IPS-18a (cell line): ENCODE results near the gene PHC2.
A peak's percentile ranks its signal among the peaks of the same experiment; 100 is the strongest.

Experiments used
- H3K27ac ChIP-seq: one replicate; pipeline ENCODE4 v1.5.1; 2013; ENCODE audit warnings: low read length
- H3K27me3 ChIP-seq: one replicate; pipeline ENCODE4 v1.6.1; 2013; ENCODE audit warnings: mild to moderate bottlenecking, low read length; ENCODE audit not compliant: control insufficient read depth, insufficient read depth
- H3K36me3 ChIP-seq: one replicate; pipeline ENCODE4 v1.6.1; 2013; ENCODE audit warnings: low read depth, low read length; ENCODE audit not compliant: control insufficient read depth
- H3K4me1 ChIP-seq: one replicate; pipeline ENCODE4 v1.6.1; 2013; ENCODE audit warnings: low read depth, low read length; ENCODE audit not compliant: control insufficient read depth
- H3K4me3 ChIP-seq: one replicate; pipeline ENCODE4 v1.5.1; 2013; ENCODE audit warnings: low read length
- H3K9ac ChIP-seq: one replicate; pipeline ENCODE4 v1.6.1; 2013; ENCODE audit warnings: mild to moderate bottlenecking, low read length, moderate library complexity
- H3K9me3 ChIP-seq: one replicate; pipeline ENCODE4 v1.6.1; 2013; ENCODE audit warnings: low read depth, low read length; ENCODE audit not compliant: control insufficient read depth

PHC2 gene

GRCh38 chr1:33364565-33364918 is 66.4 kb downstream of the PHC2 start:
- Histone ChIP-seq H3K4me3 (peak overlapping the region; percentile 53), H3K36me3 (no peaks in the 10 kb centered on the region), H3K27ac (peak overlapping the region; percentile 49), H3K4me1 (peaks cover 57% of the 10 kb centered on the region), H3K9ac (peak overlapping the region; percentile 36), H3K27me3 (peaks cover 16% of the 10 kb centered on the region), H3K9me3 (no peaks in the 10 kb centered on the region)

DNA sequence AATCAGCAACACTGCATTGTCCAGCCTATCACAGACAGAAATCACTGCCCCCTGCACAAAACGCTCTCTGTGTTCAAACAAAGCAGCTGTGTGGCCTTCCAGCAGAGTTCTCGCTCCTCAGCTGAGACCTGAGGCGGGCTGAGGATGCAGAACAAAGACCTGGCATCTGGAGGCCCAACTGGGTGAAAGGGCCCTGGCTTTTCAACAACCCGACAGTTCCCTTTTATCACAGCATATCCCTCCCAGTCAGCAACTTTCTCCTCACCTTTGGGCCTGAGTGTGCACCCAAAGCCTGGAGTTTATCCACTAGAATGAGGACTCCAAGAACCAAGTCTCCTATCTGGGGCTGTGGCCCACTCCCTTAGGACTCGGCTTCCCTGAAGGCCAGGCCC is 67.4 kb downstream of the PHC2 start:
- peak overlapping the region; percentile 65 for H3K27ac ChIP-seq
- H3K9ac ChIP-seq, result peak overlapping the region; percentile 67
- peaks cover 57% of the 10 kb centered on the region for H3K4me1 ChIP-seq

GRCh38 chr1:33363021-33363420 is 67.9 kb downstream of the PHC2 start:
- H3K4me1 ChIP-seq, result peaks cover 56% of the 10 kb centered on the region
- H3K27ac ChIP-seq, result peak overlapping the region; percentile 65
- H3K9me3 ChIP-seq, result no peaks in the 10 kb centered on the region
- H3K27me3 ChIP-seq, result peaks cover 29% of the 10 kb centered on the region
- peak overlapping the region; percentile 53 for H3K4me3 ChIP-seq
- peak overlapping the region; percentile 67 for H3K9ac ChIP-seq
- no peaks in the 10 kb centered on the region for H3K36me3 ChIP-seq

More for the DNA sequence above, 67.4 kb downstream of the PHC2 start:
- peaks cover 27% of the 10 kb centered on the region for H3K27me3 ChIP-seq
- no peaks in the 10 kb centered on the region for H3K9me3 ChIP-seq
- no peaks in the 10 kb centered on the region for H3K36me3 ChIP-seq
- peak overlapping the region; percentile 53 for H3K4me3 ChIP-seq

GRCh38 chr1:33361532-33362235 is 69.2 kb downstream of the PHC2 start:
- H3K9ac ChIP-seq, result no peak overlapping the region
- peaks cover 32% of the 10 kb centered on the region for H3K27me3 ChIP-seq
- H3K36me3 ChIP-seq, result no peaks in the 10 kb centered on the region
- no peak overlapping the region for H3K27ac ChIP-seq
- no peaks in the 10 kb centered on the region for H3K9me3 ChIP-seq
- no peak overlapping the region for H3K4me3 ChIP-seq
- peaks cover 44% of the 10 kb centered on the region for H3K4me1 ChIP-seq

DNA sequence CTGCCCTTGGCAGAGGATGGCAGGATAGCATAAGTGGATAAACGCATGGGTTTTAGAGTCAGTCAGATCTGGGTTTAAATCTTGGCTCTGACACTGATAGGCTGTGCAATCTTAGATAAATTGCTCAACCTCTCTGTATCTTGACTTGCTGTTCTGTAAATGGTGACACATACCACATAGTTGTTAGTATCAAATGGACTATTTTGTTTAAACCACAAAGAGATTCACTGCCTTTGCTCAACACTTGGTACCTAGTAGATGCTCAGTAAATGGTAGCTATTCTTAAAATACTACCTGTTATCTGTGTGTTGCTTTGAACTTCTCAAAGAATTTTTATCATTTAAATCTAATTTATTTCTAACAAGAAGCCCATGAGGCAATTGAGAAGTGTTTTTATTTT is 70.5 kb downstream of the PHC2 start:
- no peak overlapping the region for H3K4me3 ChIP-seq
- no peak overlapping the region for H3K27ac ChIP-seq
- H3K4me1 ChIP-seq, result peaks cover 44% of the 10 kb centered on the region
- no peak overlapping the region for H3K9ac ChIP-seq
- no peaks in the 10 kb centered on the region for H3K36me3 ChIP-seq
- no peaks in the 10 kb centered on the region for H3K9me3 ChIP-seq
- peaks cover 32% of the 10 kb centered on the region for H3K27me3 ChIP-seq

GRCh38 chr1:33359931-33360330 is 71.0 kb downstream of the PHC2 start:
- H3K4me1 ChIP-seq, result peaks cover 40% of the 10 kb centered on the region
- H3K27ac ChIP-seq, result no peak overlapping the region
- no peaks in the 10 kb centered on the region for H3K9me3 ChIP-seq
- H3K27me3 ChIP-seq, result peaks cover 32% of the 10 kb centered on the region
- H3K36me3 ChIP-seq, result no peaks in the 10 kb centered on the region
- no peak overlapping the region for H3K9ac ChIP-seq
- no peak overlapping the region for H3K4me3 ChIP-seq

- H3K27me3 ChIP-seq, result peaks cover 41% of the 10 kb centered on the region
- H3K36me3 ChIP-seq, result no peaks in the 10 kb centered on the region
Measured at GRCh38 chr1:33358795-33359503, 71.9 kb downstream of the PHC2 start.

DNA sequence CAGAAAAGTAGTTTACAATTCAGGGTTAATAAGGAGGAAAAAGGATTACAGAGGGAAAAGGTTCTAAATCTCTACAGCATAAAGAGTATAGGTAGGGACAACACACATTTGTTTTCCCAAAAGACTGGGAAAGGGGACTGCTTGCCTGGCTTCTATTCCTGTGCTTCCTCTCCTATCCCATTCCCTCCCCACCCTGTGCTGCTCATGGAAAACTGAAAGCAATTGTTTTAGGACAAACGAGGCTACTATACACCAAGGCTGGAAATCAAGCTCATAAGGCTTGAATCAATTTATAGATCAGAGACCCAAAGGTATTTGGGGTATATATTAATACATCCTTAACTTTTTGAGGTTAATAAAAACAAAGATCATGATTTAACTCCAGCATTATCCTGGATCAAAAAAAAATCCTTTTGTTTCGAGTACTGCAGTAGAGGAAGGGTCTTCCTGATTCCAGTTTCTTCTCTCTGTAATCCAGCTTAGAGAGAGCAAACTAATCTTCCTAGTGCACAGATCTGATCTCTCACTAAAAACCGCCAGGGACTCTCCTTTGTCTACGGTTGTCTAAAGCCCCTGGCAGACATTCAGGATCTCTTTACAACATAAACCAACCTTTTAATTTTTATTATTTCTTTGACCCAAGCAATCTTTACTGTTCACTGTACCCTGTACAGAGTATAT is 72.6 kb downstream of the PHC2 start:
- H3K27me3 ChIP-seq, result peaks cover 48% of the 10 kb centered on the region
- no peak overlapping the region for H3K9ac ChIP-seq
- H3K4me3 ChIP-seq, result no peak overlapping the region
- H3K27ac ChIP-seq, result no peak overlapping the region
- H3K36me3 ChIP-seq, result no peaks in the 10 kb centered on the region
- peaks cover 25% of the 10 kb centered on the region for H3K4me1 ChIP-seq
- no peaks in the 10 kb centered on the region for H3K9me3 ChIP-seq

More at GRCh38 chr1:33358795-33359503, 71.9 kb downstream of the PHC2 start:
- H3K9ac ChIP-seq, result no peak overlapping the region
- H3K27ac ChIP-seq, result no peak overlapping the region
- no peak overlapping the region for H3K4me3 ChIP-seq
- H3K9me3 ChIP-seq, result no peaks in the 10 kb centered on the region
- peaks cover 30% of the 10 kb centered on the region for H3K4me1 ChIP-seq

DNA sequence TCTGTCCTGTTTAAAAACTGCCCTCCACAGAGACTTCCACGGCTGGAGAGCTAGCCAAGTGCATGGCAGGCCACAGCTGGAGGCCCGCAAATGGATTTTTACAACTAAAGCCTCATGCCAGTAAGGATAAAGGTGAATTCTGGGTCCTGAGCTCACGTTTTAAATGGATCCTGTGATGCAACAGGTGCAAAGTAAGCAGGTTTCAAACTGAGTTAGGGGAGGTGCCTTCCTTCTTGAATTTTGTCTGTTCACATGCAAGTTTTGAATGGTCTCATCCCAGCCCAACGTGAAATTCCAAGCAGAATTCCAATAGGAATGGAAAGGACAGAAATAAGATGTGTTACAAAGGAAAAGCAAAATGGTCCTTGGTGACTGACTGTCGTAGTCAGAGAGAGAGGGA is 73.8 kb downstream of the PHC2 start:
- peaks cover 14% of the 10 kb centered on the region for H3K4me1 ChIP-seq
- no peaks in the 10 kb centered on the region for H3K36me3 ChIP-seq
- no peak overlapping the region for H3K4me3 ChIP-seq
- H3K27me3 ChIP-seq, result peaks cover 59% of the 10 kb centered on the region
- H3K27ac ChIP-seq, result no peak overlapping the region
- H3K9ac ChIP-seq, result no peak overlapping the region
- H3K9me3 ChIP-seq, result no peaks in the 10 kb centered on the region

GRCh38 chr1:33354707-33355316 is 76.1 kb downstream of the PHC2 start:
- Histone ChIP-seq H3K9me3 (no peaks in the 10 kb centered on the region), H3K27ac (no peak overlapping the region), H3K4me3 (no peak overlapping the region), H3K27me3 (peaks cover 72% of the 10 kb centered on the region), H3K36me3 (no peaks in the 10 kb centered on the region), H3K4me1 (peaks cover 10% of the 10 kb centered on the region), H3K9ac (no peak overlapping the region)

GRCh38 chr1:33353531-33353930 is 77.4 kb downstream of the PHC2 start:
- H3K4me3 ChIP-seq, result no peak overlapping the region
- H3K36me3 ChIP-seq, result no peaks in the 10 kb centered on the region
- no peak overlapping the region for H3K27ac ChIP-seq
- H3K9ac ChIP-seq, result no peak overlapping the region
- peaks cover 11% of the 10 kb centered on the region for H3K4me1 ChIP-seq
- H3K27me3 ChIP-seq, result peaks cover 65% of the 10 kb centered on the region
- H3K9me3 ChIP-seq, result no peaks in the 10 kb centered on the region
